GM18873 (cell line): ENCODE measurements around the gene ELOVL5.
A peak's percentile ranks its signal among the peaks of the same experiment; 100 is the strongest.
"Not testable (repeated sequence)": the region's sequence is repeated elsewhere in the genome, so short reads cannot be mapped to it uniquely, and the experiment has no call there.

Source experiments
- ATAC-seq: cut with Tn5 transposase; IDR thresholded peaks from one replicate; pipeline ENCODE4 v1.9.1; 2021; ENCODE audit warnings: mild to moderate bottlenecking, moderate library complexity, moderate number of reproducible peaks; ENCODE audit not compliant: unreplicated experiment, low FRiP score

Gene ELOVL5

GRCh38 chr6:53360093-53360912 lies 11.6 kb upstream of the ELOVL5 start:
- ATAC-seq: no peak

DNA sequence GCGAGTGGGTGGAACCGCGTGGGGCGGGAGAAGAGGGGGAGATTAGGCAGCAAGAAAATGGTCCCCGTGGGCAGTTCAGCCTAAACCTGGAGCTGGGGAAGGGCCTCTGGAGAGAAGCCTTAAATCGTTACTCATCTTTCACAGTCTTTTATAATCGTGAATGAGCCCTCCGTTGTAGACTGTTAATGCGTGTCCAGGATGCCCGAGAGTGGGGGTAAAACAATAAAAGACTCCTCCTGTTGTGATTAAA lies 11.0 kb upstream of the ELOVL5 start:
- no peak for ATAC-seq

DNA sequence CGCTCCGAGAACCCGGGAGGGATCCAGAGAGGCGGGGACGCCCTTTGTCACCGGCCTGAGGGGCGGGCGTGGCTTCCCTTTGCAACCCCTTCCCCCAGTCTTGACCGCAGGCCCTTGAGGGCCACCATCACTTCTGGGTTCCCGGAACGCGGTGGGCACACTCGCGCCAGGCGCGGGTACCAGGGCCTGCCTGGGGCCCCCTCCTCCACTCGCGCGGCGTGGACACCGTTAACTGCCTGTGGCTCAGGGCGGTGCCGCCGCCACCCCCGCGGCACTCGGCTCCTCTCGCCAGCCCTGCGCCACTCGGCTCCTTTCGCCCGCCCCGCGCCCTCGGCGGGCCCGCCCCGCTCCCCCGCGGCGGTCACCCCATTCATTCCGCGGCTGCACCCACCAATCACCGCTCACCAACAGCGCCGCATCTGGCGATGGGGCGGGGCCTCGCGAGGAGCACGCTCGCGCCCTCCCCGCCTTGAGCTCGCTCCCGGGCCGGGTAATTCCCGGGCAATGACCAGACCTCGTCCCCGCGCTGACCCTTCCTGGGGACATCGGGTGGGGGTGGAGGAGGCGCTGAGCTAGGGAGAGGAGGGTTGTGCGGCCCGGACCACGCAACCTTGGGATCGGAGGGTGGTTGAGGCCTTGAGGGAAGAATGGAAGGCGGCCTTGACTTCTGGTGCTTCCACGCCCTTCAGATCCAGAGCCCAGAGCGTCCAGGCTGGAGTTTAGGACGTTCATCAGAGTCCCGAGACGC lies 10.5 kb upstream of the ELOVL5 start:
- peak; percentile 94 for ATAC-seq

GRCh38 chr6:53358440-53359094 lies 9.8 kb upstream of the ELOVL5 start:
- peak; percentile 17 for ATAC-seq

GRCh38 chr6:53357576-53358360 lies 9.0 kb upstream of the ELOVL5 start:
- no peak for ATAC-seq

DNA sequence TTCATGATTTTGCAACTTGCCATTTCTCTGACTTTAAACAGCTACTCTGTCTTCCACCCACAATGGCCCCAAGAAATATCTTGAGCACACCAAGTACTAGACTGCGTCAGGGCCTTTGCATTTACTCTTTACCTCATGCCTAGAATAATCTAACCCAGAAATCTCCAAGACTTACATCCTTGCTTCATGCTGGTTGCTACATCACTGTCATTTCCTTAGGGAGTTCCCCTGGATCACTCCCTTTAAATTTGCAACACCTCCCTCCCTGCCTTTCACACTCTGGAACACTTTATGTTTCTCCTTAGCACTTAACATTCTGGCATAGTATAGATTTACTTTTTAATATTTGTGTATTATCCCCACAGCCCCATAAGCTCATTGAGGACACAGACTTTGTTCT lies 4.9 kb upstream of the ELOVL5 start:
- ATAC-seq: no peak

DNA sequence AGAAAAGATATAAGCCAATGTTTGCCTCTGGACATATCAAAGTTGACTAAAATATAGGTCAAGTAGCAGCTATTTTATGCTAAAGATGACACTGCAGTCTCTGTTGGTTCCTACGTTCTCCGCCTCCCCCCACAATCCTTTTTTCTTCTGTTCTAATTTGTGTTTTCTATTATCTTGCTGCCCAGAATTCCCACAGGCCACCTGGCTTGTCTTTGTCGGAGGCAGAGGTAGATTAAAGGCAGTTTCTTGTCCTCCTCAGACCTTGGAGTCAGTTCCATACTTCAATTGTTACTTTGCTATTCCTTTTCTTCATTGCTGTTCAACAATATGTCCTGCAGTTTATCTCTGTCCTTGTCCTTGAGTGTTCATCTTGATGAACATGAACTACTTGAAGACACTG lies 3.6 kb upstream of the ELOVL5 start:
- no peak for ATAC-seq

DNA sequence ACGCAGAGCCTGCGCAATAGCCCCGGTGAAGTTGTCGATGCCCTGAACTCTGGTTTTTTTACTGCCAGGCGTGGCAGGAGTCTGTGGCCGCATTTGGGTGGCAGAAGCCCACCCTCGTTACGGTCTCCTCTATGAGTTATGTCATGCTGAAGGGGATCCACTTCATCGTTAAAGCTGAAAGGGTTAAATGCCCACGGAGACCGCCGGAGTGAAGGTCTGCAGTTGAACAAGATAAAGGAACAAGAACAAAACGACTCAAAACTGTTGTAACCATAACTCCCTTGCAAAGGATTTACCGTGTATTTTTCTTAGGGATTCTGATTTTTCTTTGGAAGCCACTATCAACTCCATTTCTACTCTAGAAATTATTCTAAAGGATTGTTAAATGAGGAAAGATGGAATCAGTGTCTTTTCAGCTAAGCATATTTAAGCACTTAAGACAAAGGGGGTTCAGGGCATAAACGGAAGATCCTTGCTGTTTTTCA lies 501 bp upstream of the ELOVL5 start:
- ATAC-seq: no peak

GRCh38 chr6:53347921-53348370 lies 804 bp downstream of the ELOVL5 start:
- no peak for ATAC-seq

- no peak for ATAC-seq
Observed at GRCh38 chr6:53347250-53347920, 1.4 kb downstream of the ELOVL5 start.

DNA sequence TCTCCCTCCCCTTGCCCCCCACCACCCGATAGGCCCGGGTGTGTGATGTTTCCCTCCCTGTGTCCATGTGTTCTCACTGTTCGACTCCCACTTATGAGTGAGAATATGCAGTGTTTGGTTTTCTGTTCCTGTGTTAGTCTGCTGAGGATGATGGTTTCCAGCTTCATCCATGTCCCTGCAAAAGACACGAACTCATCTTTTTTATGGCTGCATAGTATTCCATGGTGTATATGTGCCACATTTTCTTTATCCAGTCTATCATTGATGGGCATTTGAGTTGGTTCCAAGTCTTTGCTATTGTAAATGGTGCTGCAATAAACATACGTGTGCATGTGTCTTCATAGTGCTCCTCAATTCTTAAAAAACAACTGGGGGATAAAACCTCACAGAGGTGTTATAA lies 2.7 kb downstream of the ELOVL5 start:
- ATAC-seq: not testable (repeated sequence)

- ATAC-seq: no peak
Observed at GRCh38 chr6:53344969-53345368, 3.8 kb downstream of the ELOVL5 start.

DNA sequence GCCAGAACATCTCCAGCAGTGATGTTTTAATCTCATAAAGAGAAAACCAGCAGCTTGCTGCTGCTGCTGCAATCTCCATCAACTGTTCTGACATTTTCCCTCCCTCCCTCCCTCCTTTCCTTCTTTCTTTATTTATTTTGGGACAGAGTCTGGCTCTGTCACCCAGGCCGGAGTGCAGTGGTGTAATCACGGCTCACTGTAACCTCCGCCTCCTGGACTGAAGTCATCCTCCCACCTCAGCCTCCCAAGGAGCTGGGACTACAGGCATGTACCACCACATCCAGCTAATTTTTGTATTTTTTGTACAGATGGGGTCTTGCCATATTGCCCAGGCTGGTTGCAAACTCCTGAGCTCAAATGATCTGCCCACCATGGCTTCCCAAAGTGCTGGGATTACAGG lies 5.7 kb downstream of the ELOVL5 start:
- no peak for ATAC-seq

- ATAC-seq: no peak
Observed at GRCh38 chr6:53342217-53342616, 6.5 kb downstream of the ELOVL5 start.

GRCh38 chr6:53340536-53340935 lies 8.2 kb downstream of the ELOVL5 start:
- no peak for ATAC-seq

GRCh38 chr6:53339424-53339823 lies 9.3 kb downstream of the ELOVL5 start:
- no peak for ATAC-seq

- no peak for ATAC-seq
Observed at GRCh38 chr6:53338304-53338703, 10.4 kb downstream of the ELOVL5 start.

DNA sequence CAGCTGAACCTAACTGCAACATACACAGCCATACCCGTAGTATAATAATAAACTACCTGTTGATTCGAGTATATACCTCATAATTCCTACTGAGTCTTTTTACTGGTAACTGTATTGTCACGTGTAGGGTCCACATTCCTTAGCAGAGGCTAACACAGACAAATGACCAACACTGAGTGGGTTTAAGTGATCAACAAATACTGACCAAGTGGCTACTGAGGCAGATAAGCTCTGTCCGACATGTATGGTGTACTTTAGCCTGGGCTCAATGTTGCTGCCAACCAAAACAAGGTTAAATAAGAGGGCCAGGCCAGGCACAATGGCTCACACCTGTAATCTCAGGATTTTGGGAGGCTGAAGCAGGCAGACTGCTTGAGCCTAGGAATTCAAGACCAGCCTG lies 12.7 kb downstream of the ELOVL5 start:
- ATAC-seq: no peak

- peak; percentile 84 for ATAC-seq
Observed at GRCh38 chr6:53335224-53335994, 13.3 kb downstream of the ELOVL5 start.
